GM23248 (cell line): ENCODE results near the gene ADAMTS17. TPM values are rescaled to one million over a fixed set of nuclear protein-coding genes. Genes with fewer than 3 reads are reported as not detected.

Experiments used
- DNase-seq: peaks from one replicate; pipeline ENCODE4 v3.0.0-alpha.2; 2015
- H2AFZ ChIP-seq: fragments of 200-600 bp; sonication (generic); 2 replicates; pipeline ENCODE4 v1.6.1; 2016; ENCODE audit warnings: antibody characterized with exemption
- H3F3A ChIP-seq: fragments of 200-600 bp; sonication (generic); 2 replicates; pipeline ENCODE4 v1.6.1; 2016; ENCODE audit warnings: mild to moderate bottlenecking, antibody characterized with exemption, mixed run types; ENCODE audit not compliant: insufficient read depth
- H3K27ac ChIP-seq: fragments of 200-600 bp; sonication (generic); 2 replicates; pipeline ENCODE4 v1.5.1; 2016; ENCODE audit warnings: mild to moderate bottlenecking
- H3K27me3 ChIP-seq: fragments of 200-600 bp; sonication (generic); replicated peaks from 2 replicates; pipeline ENCODE4 v1.6.1; 2016; ENCODE audit warnings: mild to moderate bottlenecking; ENCODE audit not compliant: insufficient read depth
- H3K36me3 ChIP-seq: fragments of 200-600 bp; sonication (generic); 2 replicates; pipeline ENCODE4 v1.6.1; 2016; ENCODE audit warnings: low read depth, mild to moderate bottlenecking
- H3K4me1 ChIP-seq: fragments of 200-600 bp; sonication (generic); 2 replicates; pipeline ENCODE4 v1.6.1; 2016; ENCODE audit warnings: mild to moderate bottlenecking; ENCODE audit not compliant: insufficient read depth
- H3K4me2 ChIP-seq: fragments of 200-600 bp; sonication (generic); one replicate; pipeline ENCODE4 v1.6.1; 2016; ENCODE audit warnings: mild to moderate bottlenecking; ENCODE audit not compliant: unreplicated experiment
- H3K4me3 ChIP-seq: fragments of 200-600 bp; sonication (generic); 2 replicates; pipeline ENCODE4 v1.5.1; 2016; ENCODE audit warnings: mild to moderate bottlenecking
- H3K79me2 ChIP-seq: fragments of 200-600 bp; sonication (generic); 2 replicates; pipeline ENCODE4 v1.6.1; 2016; ENCODE audit warnings: mild to moderate bottlenecking; ENCODE audit not compliant: insufficient read depth
- H3K9ac ChIP-seq: fragments of 200-600 bp; sonication (generic); 2 replicates; pipeline ENCODE4 v1.6.1; 2016; ENCODE audit warnings: mild to moderate bottlenecking
- H3K9me2 ChIP-seq: fragments of 200-600 bp; sonication (generic); 2 replicates; pipeline ENCODE4 v1.6.1; 2016; ENCODE audit warnings: mixed run types, mild to moderate bottlenecking, moderate library complexity; ENCODE audit not compliant: insufficient read depth
- H3K9me3 ChIP-seq: fragments of 200-600 bp; sonication (generic); one replicate; pipeline ENCODE4 v1.6.1; 2017; ENCODE audit warnings: low read depth
- H4K20me1 ChIP-seq: fragments of 200-600 bp; sonication (generic); 2 replicates; pipeline ENCODE4 v1.6.0; 2016; ENCODE audit not compliant: insufficient read depth
- EZH2 ChIP-seq: fragments of 200-600 bp; sonication (generic); IDR thresholded peaks from 2 replicates; pipeline ENCODE4 v1.6.1; 2018; ENCODE audit warnings: antibody characterized with exemption, mild to moderate bottlenecking; ENCODE audit not compliant: insufficient read depth, poor library complexity, severe bottlenecking
- EZH2phosphoT487 ChIP-seq: fragments of 200-600 bp; sonication (generic); IDR thresholded peaks from 2 replicates; pipeline ENCODE4 v1.6.1; 2018; ENCODE audit warnings: antibody characterized with exemption, moderate library complexity, mild to moderate bottlenecking, low read depth; ENCODE audit not compliant: insufficient read depth
- WGBS, 2 experiments: methylation state at CpG; one replicate each; pipeline ENCODE4 v1.1.6; 2015 to 2017; ENCODE audit warnings: low lambda C conversion rate in 2 of 2, low coverage in 1 of 2; ENCODE audit errors: missing lambda C conversion rate in 2 of 2; 5-methylcytosine and 5-hydroxymethylcytosine counted together
- in situ Hi-C: fragments of 300-500 bp; cut with MboI; formaldehyde crosslinking; loops from 2 replicates; pipeline ENCODE4 v1.15.0; 2020
- polyA plus RNA-seq: library from polyadenylated mRNA; unstranded; fragments of >200 nt; fragmentation: Nextera tagmentation; extraction: Ambion mirVana; gene quantifications from 2 replicates; pipeline ENCODE4 v1.2.1, GENCODE V29; 2016
- total RNA-seq: library from RNA; depleted of rRNA; stranded (reverse); fragments of >200 nt; shearing (Covaris generic); gene quantifications from 2 replicates; pipeline ENCODE4 v1.2.3, GENCODE V29; 2014

The ADAMTS17 gene
- total and polyA plus RNA-seq, 2 experiments from 2014 or later, result not detected

- H3K27ac ChIP-seq, result no peak overlapping the region
- no peaks in the 10 kb centered on the region for H3F3A ChIP-seq
- H3K9me3 ChIP-seq, result no peaks in the 10 kb centered on the region
- H2AFZ ChIP-seq, result no peak overlapping the region
- H3K4me2 ChIP-seq, result no peak overlapping the region
- in situ Hi-C loops, result no loop called here
- no peaks in the 10 kb centered on the region for H3K79me2 ChIP-seq
- H3K9me2 ChIP-seq, result no peaks in the 10 kb centered on the region
- WGBS, 2 experiments, result 46 to 50% methylated on average over 19 of the region's 19 CpGs
- no peak for DNase-seq
- no peak overlapping the region for H3K4me3 ChIP-seq
- H3K4me1 ChIP-seq, result no peaks in the 10 kb centered on the region
- no peak overlapping the region for H3K9ac ChIP-seq
- H4K20me1 ChIP-seq, result no peaks in the 10 kb centered on the region
- H3K27me3 ChIP-seq, result no peaks in the 10 kb centered on the region
- TF ChIP-seq EZH2phosphoT487 (no peak), EZH2 (no peak)
- no peaks in the 10 kb centered on the region for H3K36me3 ChIP-seq
These were observed 288.9 kb downstream of the ADAMTS17 start for GRCh38 chr15:100052716-100053473.

GRCh38 chr15:100050877-100051786 lies 290.6 kb downstream of the ADAMTS17 start:
- Histone ChIP-seq H3K27me3 (no peaks in the 10 kb centered on the region), H3K4me3 (no peak overlapping the region), H4K20me1 (no peaks in the 10 kb centered on the region), H3K9me2 (no peaks in the 10 kb centered on the region), H2AFZ (no peak overlapping the region), H3K79me2 (no peaks in the 10 kb centered on the region), H3K4me2 (no peak overlapping the region), H3K36me3 (no peaks in the 10 kb centered on the region), H3K9ac (no peak overlapping the region), H3K9me3 (no peaks in the 10 kb centered on the region), H3K27ac (no peak overlapping the region), H3K4me1 (no peaks in the 10 kb centered on the region), H3F3A (no peaks in the 10 kb centered on the region)
- DNase-seq, result no peak
- in situ Hi-C loops, result no loop called here
- no peak for TF ChIP-seq EZH2
- WGBS, 2 experiments, result 51 to 53% methylated on average over 19 of the region's 19 CpGs

GRCh38 chr15:100049936-100050876 lies 291.6 kb downstream of the ADAMTS17 start:
- Histone ChIP-seq H3K4me3 (no peak overlapping the region), H3K27ac (no peak overlapping the region), H3K36me3 (no peaks in the 10 kb centered on the region), H3K4me2 (no peak overlapping the region), H2AFZ (no peak overlapping the region), H4K20me1 (no peaks in the 10 kb centered on the region), H3K9me3 (no peaks in the 10 kb centered on the region), H3K79me2 (no peaks in the 10 kb centered on the region), H3K4me1 (no peaks in the 10 kb centered on the region), H3K9ac (no peak overlapping the region), H3K9me2 (no peaks in the 10 kb centered on the region), H3K27me3 (no peaks in the 10 kb centered on the region), H3F3A (no peaks in the 10 kb centered on the region)
- in situ Hi-C loops, result no loop called here
- TF ChIP-seq EZH2 (no peak), EZH2phosphoT487 (no peak)
- 49 to 59% methylated on average over 10 of the region's 10 CpGs for WGBS, 2 experiments
- DNase-seq, result no peak

GRCh38 chr15:100049483-100049882 lies 292.3 kb downstream of the ADAMTS17 start:
- Histone ChIP-seq H3K36me3 (no peaks in the 10 kb centered on the region), H3F3A (no peaks in the 10 kb centered on the region), H3K27me3 (no peaks in the 10 kb centered on the region), H3K4me1 (no peaks in the 10 kb centered on the region), H3K4me3 (no peak overlapping the region), H3K4me2 (no peak overlapping the region), H4K20me1 (no peaks in the 10 kb centered on the region), H3K27ac (no peak overlapping the region), H3K9me2 (no peaks in the 10 kb centered on the region), H3K9ac (no peak overlapping the region), H2AFZ (no peak overlapping the region), H3K79me2 (no peaks in the 10 kb centered on the region), H3K9me3 (no peaks in the 10 kb centered on the region)
- in situ Hi-C loops, result no loop called here
- 35 to 41% methylated on average over 2 of the region's 2 CpGs for WGBS, 2 experiments
- no peak for DNase-seq
- TF ChIP-seq EZH2, result no peak
- TF ChIP-seq EZH2phosphoT487, result no peak
